ENCODE data around the gene GPR55.

DNA sequence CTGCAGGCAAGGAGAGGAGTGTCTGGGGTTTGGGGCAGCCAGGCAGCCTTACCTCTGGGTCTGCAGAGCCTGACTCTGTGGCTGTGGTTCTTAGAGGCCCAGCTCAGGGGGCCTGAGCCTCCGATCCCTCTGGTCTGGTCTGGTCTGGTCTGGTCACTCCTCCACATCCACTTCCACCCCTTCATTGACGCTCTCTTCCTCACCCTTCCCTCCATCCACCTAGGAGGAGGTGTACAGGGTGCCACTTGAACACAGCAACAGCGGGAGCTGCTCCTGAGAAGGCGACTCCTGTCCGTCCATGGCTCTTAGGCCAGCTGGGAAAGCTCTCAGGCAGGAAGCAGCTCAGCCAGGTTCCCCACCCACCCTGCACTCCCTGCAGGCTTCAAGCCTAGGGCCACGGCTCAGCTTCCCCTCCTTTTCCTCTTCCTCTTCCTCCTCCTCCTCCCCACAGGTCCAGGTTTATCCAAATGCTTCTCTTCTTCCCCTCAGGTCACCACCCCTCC lies 16.9 kb downstream of the GPR55 start:
- TF ChIP-seq, protein P1, sequence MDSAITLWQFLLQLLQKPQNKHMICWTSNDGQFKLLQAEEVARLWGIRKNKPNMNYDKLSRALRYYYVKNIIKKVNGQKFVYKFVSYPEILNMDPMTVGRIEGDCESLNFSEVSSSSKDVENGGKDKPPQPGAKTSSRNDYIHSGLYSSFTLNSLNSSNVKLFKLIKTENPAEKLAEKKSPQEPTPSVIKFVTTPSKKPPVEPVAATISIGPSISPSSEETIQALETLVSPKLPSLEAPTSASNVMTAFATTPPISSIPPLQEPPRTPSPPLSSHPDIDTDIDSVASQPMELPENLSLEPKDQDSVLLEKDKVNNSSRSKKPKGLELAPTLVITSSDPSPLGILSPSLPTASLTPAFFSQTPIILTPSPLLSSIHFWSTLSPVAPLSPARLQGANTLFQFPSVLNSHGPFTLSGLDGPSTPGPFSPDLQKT (IDR thresholded peaks at IDR 0.05; ENCODE audit: borderline replicate concordance, low read depth, low read length): no peak
- TF ChIP-seq ZNF530 (tag by site-specific recombination; IDR thresholded peaks at IDR 0.05; ENCODE audit: low read depth) (no peak), ZNF792 (tag by site-specific recombination; IDR thresholded peaks at IDR 0.05) (no peak), HOXA7 (CRISPR knock-in tag; IDR thresholded peaks at IDR 0.05; ENCODE audit: borderline replicate concordance) (no peak)
